Astrocyte (in vitro differentiated cells and primary cell): ENCODE data around the gene ACKR4.
"Not testable (repeated sequence)": the region's sequence is repeated elsewhere in the genome, so short reads cannot be mapped to it uniquely, and the experiment has no call there.

Experiments
- CTCF ChIP-seq: IDR thresholded peaks from 2 replicates; pipeline ENCODE4 v1.5.1; 2011; ENCODE audit warnings: low read depth, mild to moderate bottlenecking, inconsistent platforms, low read length, moderate library complexity; ENCODE audit not compliant: insufficient read depth
- EZH2 ChIP-seq: IDR thresholded peaks from 2 replicates; pipeline ENCODE4 v1.6.1; 2012; ENCODE audit warnings: mild to moderate bottlenecking, low read length, inconsistent platforms; ENCODE audit not compliant: insufficient read depth

DNA sequence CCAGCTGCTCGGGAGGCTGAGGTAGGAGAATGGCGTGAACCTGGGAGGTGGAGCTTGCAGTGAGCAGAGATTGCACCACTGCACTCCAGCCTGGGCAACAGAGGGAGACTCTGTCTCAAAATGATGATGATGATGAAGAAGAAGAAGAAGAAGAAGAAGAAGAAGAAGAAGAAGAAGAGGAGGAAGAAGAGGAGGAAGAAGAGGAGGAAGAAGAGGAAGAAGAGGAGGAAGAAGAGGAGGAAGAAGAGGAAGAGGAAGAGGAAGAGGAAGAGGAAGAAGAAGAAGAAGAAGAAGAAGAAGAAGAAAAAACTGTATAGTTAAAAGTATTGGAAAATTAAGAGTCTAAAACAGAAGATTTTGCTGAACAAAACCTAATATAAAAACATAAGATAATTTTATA is 44.4 kb downstream of the ACKR4 start:
- not testable (repeated sequence) for TF ChIP-seq CTCF, EZH2
